GM23338 (cell line): ENCODE results near the gene FITM2. TPM values are rescaled to one million over a fixed set of nuclear protein-coding genes. Genes with fewer than 3 reads are reported as not detected.

Source experiments
- ATAC-seq: fragments of 200-7000 bp; cut with Tn5 transposase; 3 replicates; pipeline ENCODE4 v1.9.1; 2020
- DNase-seq: peaks from one replicate; pipeline ENCODE4 v3.0.0-alpha.2; 2015; ENCODE audit warnings: low spot score
- H2AFZ ChIP-seq: fragments of 200-600 bp; sonication (generic); 2 replicates; pipeline ENCODE4 v1.8.0; 2016; ENCODE audit warnings: antibody characterized with exemption, mild to moderate bottlenecking, moderate library complexity
- H3F3A ChIP-seq: fragments of 200-600 bp; sonication (generic); replicated peaks from 2 replicates; pipeline ENCODE4 v1.8.0; 2017; ENCODE audit warnings: antibody characterized with exemption, mixed run types, low read depth
- H3K27ac ChIP-seq: fragments of 200-600 bp; sonication (generic); 2 replicates; pipeline ENCODE4 v1.6.1; 2016; ENCODE audit warnings: low read depth
- H3K27me3 ChIP-seq: fragments of 200-600 bp; sonication (generic); 2 replicates; pipeline ENCODE4 v1.8.0; 2016; ENCODE audit warnings: mild to moderate bottlenecking, mixed run types, moderate library complexity; ENCODE audit not compliant: insufficient read depth
- H3K36me3 ChIP-seq: fragments of 200-600 bp; sonication (generic); 2 replicates; pipeline ENCODE4 v1.8.0; 2016; ENCODE audit warnings: mild to moderate bottlenecking; ENCODE audit not compliant: insufficient read depth
- H3K4me1 ChIP-seq: fragments of 200-600 bp; sonication (generic); 2 replicates; pipeline ENCODE4 v1.8.0; 2016; ENCODE audit warnings: mild to moderate bottlenecking, moderate library complexity; ENCODE audit not compliant: insufficient read depth
- H3K4me2 ChIP-seq: fragments of 200-600 bp; sonication (generic); 2 replicates; pipeline ENCODE4 v1.7.1; 2017; ENCODE audit warnings: mixed run types
- H3K4me3 ChIP-seq: fragments of 200-600 bp; sonication (generic); 2 replicates; pipeline ENCODE4 v1.6.1; 2016; ENCODE audit warnings: mixed run types
- H3K79me2 ChIP-seq: fragments of 200-600 bp; sonication (generic); replicated peaks from 2 replicates; pipeline ENCODE4 v1.8.0; 2017; ENCODE audit warnings: mild to moderate bottlenecking; ENCODE audit not compliant: insufficient read depth
- H3K9me2 ChIP-seq: fragments of 200-600 bp; sonication (generic); 2 replicates; pipeline ENCODE4 v1.8.0; 2017; ENCODE audit not compliant: insufficient read depth
- H4K20me1 ChIP-seq: fragments of 200-600 bp; sonication (generic); replicated peaks from 2 replicates; pipeline ENCODE4 v1.8.0; 2017; ENCODE audit warnings: mild to moderate bottlenecking; ENCODE audit not compliant: insufficient read depth
- H3K27ac Mint-ChIP-seq: 2 replicates; pipeline ENCODE4 v1.8.0; 2020; ENCODE audit warnings: inconsistent platforms, mild to moderate bottlenecking, moderate library complexity, mixed read lengths
- H3K27me3 Mint-ChIP-seq: 3 replicates; pipeline ENCODE4 v1.8.0; 2022; ENCODE audit warnings: low read depth, mild to moderate bottlenecking, moderate library complexity, mixed read lengths, inconsistent platforms; ENCODE audit not compliant: insufficient read depth, poor library complexity
- H3K36me3 Mint-ChIP-seq: 3 replicates; pipeline ENCODE4 v1.8.0; 2021; ENCODE audit warnings: low read depth, mild to moderate bottlenecking, inconsistent platforms, moderate library complexity, mixed read lengths
- H3K4me1 Mint-ChIP-seq: 3 replicates; pipeline ENCODE4 v1.8.0; 2020; ENCODE audit warnings: mild to moderate bottlenecking, inconsistent platforms, mixed read lengths
- H3K4me3 Mint-ChIP-seq: 3 replicates; pipeline ENCODE4 v1.8.0; 2021; ENCODE audit warnings: moderate library complexity, mild to moderate bottlenecking, inconsistent platforms, mixed read lengths
- H3K9me3 Mint-ChIP-seq: 3 replicates; pipeline ENCODE4 v1.8.0; 2020; ENCODE audit warnings: moderate library complexity, mild to moderate bottlenecking, inconsistent platforms, mixed read lengths
- CREB1 ChIP-seq: fragments of 250-450 bp; sonication (Bioruptor Pico); IDR thresholded peaks from 2 replicates; pipeline ENCODE4 v1.5.0; 2020; ENCODE audit warnings: low read depth, mild to moderate bottlenecking, moderate library complexity
- ETS1 ChIP-seq: IDR thresholded peaks from 2 replicates; pipeline ENCODE4 v1.6.1; 2016; ENCODE audit warnings: antibody characterized with exemption
- EZH2phosphoT487 ChIP-seq: fragments of 200-600 bp; sonication (generic); IDR thresholded peaks from one replicate; pipeline ENCODE4 v1.8.1; 2018; ENCODE audit warnings: antibody characterized with exemption; ENCODE audit not compliant: unreplicated experiment
- NANOG ChIP-seq: IDR thresholded peaks from 2 replicates; pipeline ENCODE4 v1.6.1; 2016; ENCODE audit warnings: antibody characterized with exemption, borderline replicate concordance
- REST ChIP-seq: IDR thresholded peaks from one replicate; pipeline ENCODE4 v1.6.1; 2018; ENCODE audit warnings: antibody characterized with exemption; ENCODE audit not compliant: unreplicated experiment
- STAT1 ChIP-seq: IDR thresholded peaks from one replicate; pipeline ENCODE4 v1.6.1; 2016; ENCODE audit warnings: antibody characterized with exemption; ENCODE audit not compliant: unreplicated experiment
- ZNF114 ChIP-seq: fragments of 250-450 bp; sonication (Bioruptor Pico); IDR thresholded peaks from 2 replicates; pipeline ENCODE4 v1.5.0; 2020; ENCODE audit warnings: mild to moderate bottlenecking, moderate library complexity
- polyA plus RNA-seq: library from polyadenylated mRNA; unstranded; fragments of >200 nt; fragmentation: Nextera tagmentation; extraction: Ambion mirVana; gene quantifications from 2 replicates; pipeline ENCODE4 v1.2.1, GENCODE V29; 2016
- total RNA-seq: library from RNA; depleted of rRNA; stranded (reverse); fragments of >200 nt; shearing (Covaris generic); gene quantifications from 2 replicates; pipeline ENCODE4 v1.2.3, GENCODE V29; 2014
- TF ChIP-seq, protein P1 (sequence below), 2 experiments: fragments of 200-600 bp in 1 of 2; sonication (generic) in 1 of 2; conservative IDR thresholded peaks; 2 replicates each; pipeline versions ENCODE4 v1.5.1 to v1.6.1; 2016 to 2017; ENCODE audit warnings: antibody characterized with exemption in 2 of 2, low read depth in 2 of 2, mild to moderate bottlenecking in 2 of 2, moderate library complexity in 1 of 2
- TF ChIP-seq, protein P2 (sequence below): fragments of 250-450 bp; sonication (Bioruptor Pico); IDR thresholded peaks from 2 replicates; pipeline ENCODE4 v1.5.0; 2020; ENCODE audit warnings: mild to moderate bottlenecking, moderate library complexity

FITM2 gene
- total and polyA plus RNA-seq, 2 experiments from 2014 or later = 0.87 to 1.6 TPM

GRCh38 chr20:44343162-44343675, 32.2 kb upstream of the FITM2 start:
- Histone ChIP-seq H2AFZ (peak overlapping the region; percentile 72), H3K4me1 (no peaks in the 10 kb centered on the region), H3K27me3 (no peaks in the 10 kb centered on the region), H3K4me2 (no peak overlapping the region), H3K9me2 (no peaks in the 10 kb centered on the region), H3F3A (no peaks in the 10 kb centered on the region), H3K4me3 (no peak overlapping the region), H3K36me3 (no peaks in the 10 kb centered on the region), H3K27ac (no peak overlapping the region), H4K20me1 (no peaks in the 10 kb centered on the region), H3K79me2 (no peaks in the 10 kb centered on the region)
- no peaks in the 10 kb centered on the region for H3K36me3 Mint-ChIP-seq
- H3K27ac Mint-ChIP-seq = no peak overlapping the region
- no peak overlapping the region for H3K4me3 Mint-ChIP-seq
- ATAC-seq = no peak
- TF ChIP-seq CREB1 (CRISPR knock-in tag) (no peak), REST (no peak), NANOG (no peak), ZNF114 (no peak), ETS1 (no peak), EZH2phosphoT487 (no peak), STAT1 (no peak)
- TF ChIP-seq, protein P1, sequence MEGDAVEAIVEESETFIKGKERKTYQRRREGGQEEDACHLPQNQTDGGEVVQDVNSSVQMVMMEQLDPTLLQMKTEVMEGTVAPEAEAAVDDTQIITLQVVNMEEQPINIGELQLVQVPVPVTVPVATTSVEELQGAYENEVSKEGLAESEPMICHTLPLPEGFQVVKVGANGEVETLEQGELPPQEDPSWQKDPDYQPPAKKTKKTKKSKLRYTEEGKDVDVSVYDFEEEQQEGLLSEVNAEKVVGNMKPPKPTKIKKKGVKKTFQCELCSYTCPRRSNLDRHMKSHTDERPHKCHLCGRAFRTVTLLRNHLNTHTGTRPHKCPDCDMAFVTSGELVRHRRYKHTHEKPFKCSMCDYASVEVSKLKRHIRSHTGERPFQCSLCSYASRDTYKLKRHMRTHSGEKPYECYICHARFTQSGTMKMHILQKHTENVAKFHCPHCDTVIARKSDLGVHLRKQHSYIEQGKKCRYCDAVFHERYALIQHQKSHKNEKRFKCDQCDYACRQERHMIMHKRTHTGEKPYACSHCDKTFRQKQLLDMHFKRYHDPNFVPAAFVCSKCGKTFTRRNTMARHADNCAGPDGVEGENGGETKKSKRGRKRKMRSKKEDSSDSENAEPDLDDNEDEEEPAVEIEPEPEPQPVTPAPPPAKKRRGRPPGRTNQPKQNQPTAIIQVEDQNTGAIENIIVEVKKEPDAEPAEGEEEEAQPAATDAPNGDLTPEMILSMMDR (conservative IDR thresholded peaks at IDR 0.05; ENCODE audit: low read depth in 2 of 2) = no peak
- TF ChIP-seq, protein P2, sequence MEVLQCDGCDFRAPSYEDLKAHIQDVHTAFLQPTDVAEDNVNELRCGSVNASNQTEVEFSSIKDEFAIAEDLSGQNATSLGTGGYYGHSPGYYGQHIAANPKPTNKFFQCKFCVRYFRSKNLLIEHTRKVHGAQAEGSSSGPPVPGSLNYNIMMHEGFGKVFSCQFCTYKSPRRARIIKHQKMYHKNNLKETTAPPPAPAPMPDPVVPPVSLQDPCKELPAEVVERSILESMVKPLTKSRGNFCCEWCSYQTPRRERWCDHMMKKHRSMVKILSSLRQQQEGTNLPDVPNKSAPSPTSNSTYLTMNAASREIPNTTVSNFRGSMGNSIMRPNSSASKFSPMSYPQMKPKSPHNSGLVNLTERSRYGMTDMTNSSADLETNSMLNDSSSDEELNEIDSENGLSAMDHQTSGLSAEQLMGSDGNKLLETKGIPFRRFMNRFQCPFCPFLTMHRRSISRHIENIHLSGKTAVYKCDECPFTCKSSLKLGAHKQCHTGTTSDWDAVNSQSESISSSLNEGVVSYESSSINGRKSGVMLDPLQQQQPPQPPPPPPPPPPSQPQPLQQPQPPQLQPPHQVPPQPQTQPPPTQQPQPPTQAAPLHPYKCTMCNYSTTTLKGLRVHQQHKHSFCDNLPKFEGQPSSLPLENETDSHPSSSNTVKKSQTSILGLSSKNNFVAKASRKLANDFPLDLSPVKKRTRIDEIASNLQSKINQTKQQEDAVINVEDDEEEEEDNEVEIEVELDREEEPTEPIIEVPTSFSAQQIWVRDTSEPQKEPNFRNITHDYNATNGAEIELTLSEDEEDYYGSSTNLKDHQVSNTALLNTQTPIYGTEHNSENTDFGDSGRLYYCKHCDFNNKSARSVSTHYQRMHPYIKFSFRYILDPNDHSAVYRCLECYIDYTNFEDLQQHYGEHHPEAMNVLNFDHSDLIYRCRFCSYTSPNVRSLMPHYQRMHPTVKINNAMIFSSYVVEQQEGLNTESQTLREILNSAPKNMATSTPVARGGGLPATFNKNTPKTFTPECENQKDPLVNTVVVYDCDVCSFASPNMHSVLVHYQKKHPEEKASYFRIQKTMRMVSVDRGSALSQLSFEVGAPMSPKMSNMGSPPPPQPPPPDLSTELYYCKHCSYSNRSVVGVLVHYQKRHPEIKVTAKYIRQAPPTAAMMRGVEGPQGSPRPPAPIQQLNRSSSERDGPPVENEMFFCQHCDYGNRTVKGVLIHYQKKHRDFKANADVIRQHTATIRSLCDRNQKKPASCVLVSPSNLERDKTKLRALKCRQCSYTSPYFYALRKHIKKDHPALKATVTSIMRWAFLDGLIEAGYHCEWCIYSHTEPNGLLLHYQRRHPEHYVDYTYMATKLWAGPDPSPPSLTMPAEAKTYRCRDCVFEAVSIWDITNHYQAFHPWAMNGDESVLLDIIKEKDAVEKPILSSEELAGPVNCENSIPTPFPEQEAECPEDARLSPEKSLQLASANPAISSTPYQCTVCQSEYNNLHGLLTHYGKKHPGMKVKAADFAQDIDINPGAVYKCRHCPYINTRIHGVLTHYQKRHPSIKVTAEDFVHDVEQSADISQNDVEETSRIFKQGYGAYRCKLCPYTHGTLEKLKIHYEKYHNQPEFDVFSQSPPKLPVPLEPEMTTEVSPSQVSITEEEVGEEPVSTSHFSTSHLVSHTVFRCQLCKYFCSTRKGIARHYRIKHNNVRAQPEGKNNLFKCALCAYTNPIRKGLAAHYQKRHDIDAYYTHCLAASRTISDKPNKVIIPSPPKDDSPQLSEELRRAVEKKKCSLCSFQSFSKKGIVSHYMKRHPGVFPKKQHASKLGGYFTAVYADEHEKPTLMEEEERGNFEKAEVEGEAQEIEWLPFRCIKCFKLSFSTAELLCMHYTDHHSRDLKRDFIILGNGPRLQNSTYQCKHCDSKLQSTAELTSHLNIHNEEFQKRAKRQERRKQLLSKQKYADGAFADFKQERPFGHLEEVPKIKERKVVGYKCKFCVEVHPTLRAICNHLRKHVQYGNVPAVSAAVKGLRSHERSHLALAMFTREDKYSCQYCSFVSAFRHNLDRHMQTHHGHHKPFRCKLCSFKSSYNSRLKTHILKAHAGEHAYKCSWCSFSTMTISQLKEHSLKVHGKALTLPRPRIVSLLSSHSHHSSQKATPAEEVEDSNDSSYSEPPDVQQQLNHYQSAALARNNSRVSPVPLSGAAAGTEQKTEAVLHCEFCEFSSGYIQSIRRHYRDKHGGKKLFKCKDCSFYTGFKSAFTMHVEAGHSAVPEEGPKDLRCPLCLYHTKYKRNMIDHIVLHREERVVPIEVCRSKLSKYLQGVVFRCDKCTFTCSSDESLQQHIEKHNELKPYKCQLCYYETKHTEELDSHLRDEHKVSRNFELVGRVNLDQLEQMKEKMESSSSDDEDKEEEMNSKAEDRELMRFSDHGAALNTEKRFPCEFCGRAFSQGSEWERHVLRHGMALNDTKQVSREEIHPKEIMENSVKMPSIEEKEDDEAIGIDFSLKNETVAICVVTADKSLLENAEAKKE = no peak
- H3K4me1 Mint-ChIP-seq = peaks cover 5% of the 10 kb centered on the region; the same call in 2 of the 3 replicates
- H3K27me3 Mint-ChIP-seq = no peaks in the 10 kb centered on the region
- no peaks in the 10 kb centered on the region for H3K9me3 Mint-ChIP-seq
- DNase-seq = no peak
